Right lobe of liver (tissue), 6 donors: ENCODE measurements around the gene SH3GL2. TPM values are rescaled to one million over a fixed set of nuclear protein-coding genes. Genes with fewer than 3 reads are reported as not detected.

Experiments used
- ATAC-seq, 4 donors: fragments of 200-7000 bp; cut with Tn5 transposase; one replicate each; pipeline ENCODE4 v1.9.1; 2020; ENCODE audit warnings: mild to moderate bottlenecking in 4 of 4, moderate library complexity in 4 of 4
- DNase-seq, 3 donors: peaks; one replicate each; pipeline ENCODE4 v3.0.0-alpha.2; 2020
- H3K27ac ChIP-seq, 3 donors: fragments of 200-600 bp; one replicate each; pipeline ENCODE4 v1.8.0; 2022
- H3K27me3 ChIP-seq, 2 donors: fragments of 200-600 bp; one replicate each; pipeline ENCODE4 v1.8.0; 2022
- H3K36me3 ChIP-seq, 4 donors: fragments of 200-600 bp; sonication (generic) in 1 of 4; one replicate each; pipeline versions ENCODE4 v1.5.1 to v1.8.0; 2017 to 2022; ENCODE audit warnings: control low read depth in 1 of 4
- H3K4me1 ChIP-seq, 4 donors: fragments of 200-600 bp; sonication (generic) in 1 of 4; one replicate each; pipeline versions ENCODE4 v1.5.1 to v1.8.0; 2017 to 2022; ENCODE audit warnings: control low read depth in 1 of 4
- H3K4me3 ChIP-seq, 3 donors: fragments of 200-600 bp; one replicate each; pipeline ENCODE4 v1.8.0; 2022
- H3K9me3 ChIP-seq, 4 donors: fragments of 200-600 bp; sonication (generic) in 1 of 4; one replicate each; pipeline versions ENCODE4 v1.5.1 to v1.8.0; 2017 to 2022; ENCODE audit warnings: control low read depth in 1 of 4
- CTCF ChIP-seq, 4 donors: fragments of 200-600 bp in 3 of 4; fragments of 450-650 bp in 1 of 4; IDR thresholded peaks; one replicate each; pipeline versions ENCODE4 v1.5.1 to v1.8.0; 2016 to 2022; ENCODE audit warnings: antibody characterized with exemption in 4 of 4, mild to moderate bottlenecking in 2 of 4
- POLR2A ChIP-seq: fragments of 450-650 bp; IDR thresholded peaks from one replicate; pipeline ENCODE4 v1.6.1; 2017; ENCODE audit warnings: antibody characterized with exemption, mild to moderate bottlenecking
- WGBS: methylation state at CpG from one replicate; pipeline ENCODE4 v1.1.6; 2018; ENCODE audit warnings: low coverage, low lambda C conversion rate; ENCODE audit not compliant: insufficient coverage; ENCODE audit errors: missing lambda C conversion rate; 5-methylcytosine and 5-hydroxymethylcytosine counted together
- intact Hi-C, 2 donors: fragments of 100-400 bp; cut with DNase I; formaldehyde crosslinking; loops; one replicate each; pipeline versions ENCODE4 v1.11.2 to v1.14.1; 2022
- total RNA-seq, 6 experiments: library from RNA; depleted of rRNA in 2 of 6; stranded (reverse); fragments of >200 nt in 2 of 6; fragmentation: NEBNext Ultra II Directional in 3 of 6; extraction: Animal tissue kit (Norgen Biotek cat#: 25700) in 3 of 6; gene quantifications; one replicate each; pipeline versions ENCODE4 v1.1.0 to v1.2.4, GENCODE V29; 2016 to 2023
- donor health status: DM: no; HTN: yes; CAD: no.
- donor health status: DM: no; HTN: no; CAD: no.
- donor health status: DM: no; HTN: no; CAD: no.
- donor health status: DM: no; HTN: yes; CAD: no.
- donor health status: DM: no; HTN: yes; CAD: no.

Gene SH3GL2
- total RNA-seq, 6 experiments from 2014 or later: 0.07 to 0.09 TPM; not detected in 4

- ATAC-seq (no peak), DNase-seq (no peak)
- Histone ChIP-seq H3K4me3 (no peak overlapping the region), H3K4me1 (no peaks in the 10 kb centered on the region), H3K27me3 (no peaks in the 10 kb centered on the region), H3K9me3 (no peaks in the 10 kb centered on the region), H3K36me3 (no peaks in the 10 kb centered on the region), H3K27ac (no peak overlapping the region)
- WGBS: 50% methylated on average over 3 of the region's 4 CpGs
- no peak for TF ChIP-seq CTCF (IDR thresholded peaks at IDR 0.05)
- no peak for TF ChIP-seq POLR2A
- intact Hi-C loops: no loop called here
These were observed 172.6 kb downstream of the SH3GL2 start for GRCh38 chr9:17751486-17751885.

- H3K4me1 ChIP-seq: no peaks in the 10 kb centered on the region
These were observed 173.2 kb downstream of the SH3GL2 start for GRCh38 chr9:17752021-17752420.

GRCh38 chr9:17757816-17758215, 178.9 kb downstream of the SH3GL2 start:
- no peaks in the 10 kb centered on the region for H3K4me1 ChIP-seq
- no peaks in the 10 kb centered on the region for H3K27me3 ChIP-seq
- no peak overlapping the region for H3K27ac ChIP-seq
- TF ChIP-seq POLR2A: no peak
- TF ChIP-seq CTCF (IDR thresholded peaks at IDR 0.05): no peak
- WGBS: 75% methylated on average over 2 of the region's 2 CpGs
- H3K36me3 ChIP-seq: no peaks in the 10 kb centered on the region
- no peak overlapping the region for H3K4me3 ChIP-seq
- no peaks in the 10 kb centered on the region for H3K9me3 ChIP-seq
- ATAC-seq: no peak
- intact Hi-C loops: no loop called here
- DNase-seq: no peak

More at GRCh38 chr9:17752021-17752420, 173.2 kb downstream of the SH3GL2 start:
- Histone ChIP-seq H3K36me3 (no peaks in the 10 kb centered on the region), H3K9me3 (no peaks in the 10 kb centered on the region), H3K4me3 (no peak overlapping the region), H3K27ac (no peak overlapping the region), H3K27me3 (no peaks in the 10 kb centered on the region)
- intact Hi-C loops: no loop called here
- DNase-seq: no peak
- WGBS: 40% methylated on average over 3 of the region's 3 CpGs
- TF ChIP-seq CTCF (IDR thresholded peaks at IDR 0.05) (no peak), POLR2A (no peak)
- no peak for ATAC-seq

GRCh38 chr9:17760250-17760649, 181.4 kb downstream of the SH3GL2 start:
- no peak for ATAC-seq
- no peak overlapping the region for H3K4me3 ChIP-seq

More at GRCh38 chr9:17760250-17760649, 181.4 kb downstream of the SH3GL2 start:
- WGBS: 84% methylated on average over 2 of the region's 2 CpGs
- Histone ChIP-seq H3K9me3 (no peaks in the 10 kb centered on the region), H3K4me1 (no peaks in the 10 kb centered on the region), H3K27me3 (no peaks in the 10 kb centered on the region), H3K27ac (no peak overlapping the region), H3K36me3 (no peaks in the 10 kb centered on the region)
- intact Hi-C loops: no loop called here
- no peak for DNase-seq
- TF ChIP-seq POLR2A (no peak), CTCF (IDR thresholded peaks at IDR 0.05) (no peak)
